Effector CD4-positive, alpha-beta T cell (primary cell): ENCODE results near the gene MT1G.
"Not testable (repeated sequence)": the region's sequence is repeated elsewhere in the genome, so short reads cannot be mapped to it uniquely, and the experiment has no call there.

Experiments
- DNase-seq: peaks from one replicate; pipeline ENCODE4 v3.0.0-alpha.2; 2020

The MT1G gene

DNA sequence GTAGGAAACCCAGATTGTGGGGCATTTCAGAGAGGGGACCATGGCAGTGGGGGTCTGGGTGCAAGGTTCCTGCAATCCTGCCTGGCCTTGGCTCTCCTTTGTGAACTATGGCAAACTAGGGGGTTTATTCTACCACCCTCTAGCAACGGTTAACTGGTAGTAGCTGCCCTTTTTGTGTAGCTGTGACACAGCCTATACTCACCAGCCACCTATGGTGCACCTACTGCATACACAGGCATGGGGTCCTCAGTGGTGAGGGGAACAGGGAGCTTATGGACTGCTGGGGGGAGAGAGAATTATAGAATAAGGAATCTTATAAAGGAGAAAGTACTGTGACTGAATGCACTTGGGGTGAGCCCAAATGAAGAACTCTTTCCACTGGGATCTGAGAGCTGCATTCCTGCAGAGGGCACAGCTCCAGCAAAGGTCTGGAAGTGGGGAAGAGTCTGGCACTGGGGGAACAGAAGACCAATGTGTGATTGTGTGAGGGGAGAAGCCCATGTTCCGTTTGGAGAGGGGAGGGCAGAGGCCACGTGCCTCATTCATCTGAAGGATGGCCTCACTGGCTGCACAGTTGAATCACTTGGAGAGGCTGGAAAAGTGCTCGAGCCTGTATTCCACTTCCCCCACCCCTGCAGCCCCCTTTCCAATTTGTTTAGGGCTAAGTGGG lies 16.5 kb upstream of the MT1G start:
- no peak for DNase-seq

DNA sequence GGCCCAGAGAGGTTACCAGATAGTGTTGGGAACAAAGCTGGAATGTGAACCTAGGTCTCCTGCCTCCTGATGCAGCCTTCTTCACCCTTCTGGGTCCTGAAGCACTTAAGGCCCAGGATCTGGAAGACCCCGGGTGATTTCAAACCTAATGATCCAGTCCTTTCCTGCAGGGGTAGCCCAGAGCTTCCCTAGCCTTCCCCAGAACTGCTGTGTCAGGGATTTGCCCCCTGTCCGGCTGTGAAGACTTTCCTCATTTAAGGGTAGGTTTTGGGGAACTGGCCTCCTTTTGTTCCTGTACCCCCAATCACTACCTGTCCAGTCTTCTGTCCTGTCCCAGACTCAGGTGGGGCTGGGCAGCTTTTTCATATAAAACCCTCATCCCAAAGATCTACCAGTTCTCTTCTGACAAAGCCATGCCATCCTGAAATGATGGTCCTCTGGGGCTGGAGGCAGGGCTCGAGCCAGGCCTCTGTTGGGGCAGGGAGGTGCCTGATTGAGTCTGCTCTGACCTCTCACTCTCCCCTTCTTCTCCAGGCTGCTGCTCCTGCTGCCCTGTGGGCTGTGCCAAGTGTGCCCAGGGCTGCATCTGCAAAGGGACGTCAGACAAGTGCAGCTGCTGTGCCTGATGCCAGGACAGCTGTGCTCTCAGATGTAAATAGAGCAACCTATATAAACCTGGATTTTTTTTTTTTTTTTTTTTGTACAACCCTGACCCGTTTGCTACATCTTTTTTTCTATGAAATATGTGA lies 15.7 kb upstream of the MT1G start:
- DNase-seq = no peak

DNA sequence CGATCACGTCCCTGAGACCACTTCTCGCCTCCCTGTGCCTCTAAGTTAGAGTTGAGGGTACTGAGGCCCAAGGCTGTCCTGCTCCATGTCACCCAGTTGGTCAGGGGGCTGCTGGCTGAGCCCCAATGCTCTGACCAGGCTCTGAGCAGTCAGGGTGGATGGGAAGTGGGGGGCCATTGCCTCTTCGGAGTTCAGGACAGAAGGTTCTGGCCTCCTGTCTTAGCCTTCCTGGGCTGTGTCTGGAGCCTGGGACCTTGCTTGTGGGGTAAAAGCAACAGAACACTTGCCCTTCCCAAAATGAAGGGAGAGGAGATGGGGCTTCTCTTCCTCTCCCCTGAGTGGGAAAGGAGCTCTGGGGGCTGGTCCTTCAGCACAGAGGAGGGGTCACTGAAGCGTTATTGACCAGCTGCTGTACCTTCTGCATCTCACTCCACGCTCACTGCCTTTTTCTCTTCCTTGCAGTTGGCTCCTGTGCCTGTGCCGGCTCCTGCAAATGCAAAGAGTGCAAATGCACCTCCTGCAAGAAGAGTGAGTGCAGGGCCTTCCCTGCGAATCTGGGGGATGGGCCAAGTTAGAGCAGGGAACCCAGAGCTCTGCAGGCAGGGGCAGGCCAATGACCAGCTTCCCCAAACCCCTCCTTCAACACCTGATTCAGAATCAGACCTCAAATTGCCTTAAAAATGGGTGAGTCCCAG lies 15.0 kb upstream of the MT1G start:
- DNase-seq = no peak

DNA sequence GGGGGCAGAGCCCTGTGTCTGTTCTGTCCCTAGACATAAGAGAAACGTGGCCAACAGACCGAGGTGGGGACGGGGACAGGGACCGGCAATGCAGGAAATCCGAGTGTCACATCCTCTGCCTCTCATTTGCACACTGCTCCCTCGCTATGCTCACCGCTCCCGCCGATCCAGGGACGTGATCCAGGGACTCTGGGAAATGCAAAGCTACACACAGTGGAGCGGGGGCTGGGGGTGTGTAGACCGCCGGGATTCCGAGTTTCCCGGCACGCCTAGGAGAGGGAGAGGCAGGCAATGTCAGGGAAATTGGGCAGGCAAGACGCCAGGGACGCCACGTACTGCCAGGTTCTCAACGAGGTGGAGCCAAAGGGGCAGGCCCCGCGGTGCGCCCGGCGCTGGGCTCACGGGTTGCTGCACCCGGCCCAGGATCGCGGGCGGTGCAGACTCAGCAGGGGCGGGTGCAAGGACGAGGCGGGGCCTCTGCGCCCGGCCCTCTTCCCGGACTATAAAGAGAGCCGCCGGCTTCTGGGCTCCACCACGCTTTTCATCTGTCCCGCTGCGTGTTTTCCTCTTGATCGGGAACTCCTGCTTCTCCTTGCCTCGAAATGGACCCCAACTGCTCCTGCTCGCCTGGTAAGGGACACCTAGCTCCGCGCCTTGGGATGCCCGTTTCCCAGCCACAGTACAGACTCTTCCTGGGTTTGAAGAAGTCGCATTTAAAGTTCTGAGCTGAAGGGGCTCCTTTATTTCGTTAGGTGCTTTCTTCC lies 14.3 kb upstream of the MT1G start, which contains the start of gene MT1X:
MT1X (plus strand) TSS at position 532 of the 764 bp plus-strand sequence; CDS start at position 603, 71 bp downstream.
- peak; percentile 85 for DNase-seq

DNA sequence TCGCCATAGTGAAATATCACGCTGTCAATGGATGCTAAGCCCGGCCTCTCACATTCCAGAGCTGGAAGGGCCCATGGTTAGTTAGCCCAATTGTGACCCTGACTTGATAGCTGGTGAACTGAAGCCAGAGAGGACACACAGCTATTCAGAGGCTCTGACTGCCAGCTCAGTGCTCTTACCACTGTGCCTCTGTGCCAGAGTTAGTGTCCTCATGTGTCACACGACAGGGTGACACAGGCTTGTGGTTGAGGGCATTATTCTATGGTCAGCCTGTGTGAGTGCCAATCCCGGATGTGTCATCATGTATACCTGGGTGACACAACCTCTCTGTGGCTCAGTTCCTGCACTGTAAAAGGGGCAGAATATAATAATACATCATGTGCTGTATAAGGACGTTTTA lies 12.0 kb upstream of the MT1G start:
- DNase-seq = no peak

DNA sequence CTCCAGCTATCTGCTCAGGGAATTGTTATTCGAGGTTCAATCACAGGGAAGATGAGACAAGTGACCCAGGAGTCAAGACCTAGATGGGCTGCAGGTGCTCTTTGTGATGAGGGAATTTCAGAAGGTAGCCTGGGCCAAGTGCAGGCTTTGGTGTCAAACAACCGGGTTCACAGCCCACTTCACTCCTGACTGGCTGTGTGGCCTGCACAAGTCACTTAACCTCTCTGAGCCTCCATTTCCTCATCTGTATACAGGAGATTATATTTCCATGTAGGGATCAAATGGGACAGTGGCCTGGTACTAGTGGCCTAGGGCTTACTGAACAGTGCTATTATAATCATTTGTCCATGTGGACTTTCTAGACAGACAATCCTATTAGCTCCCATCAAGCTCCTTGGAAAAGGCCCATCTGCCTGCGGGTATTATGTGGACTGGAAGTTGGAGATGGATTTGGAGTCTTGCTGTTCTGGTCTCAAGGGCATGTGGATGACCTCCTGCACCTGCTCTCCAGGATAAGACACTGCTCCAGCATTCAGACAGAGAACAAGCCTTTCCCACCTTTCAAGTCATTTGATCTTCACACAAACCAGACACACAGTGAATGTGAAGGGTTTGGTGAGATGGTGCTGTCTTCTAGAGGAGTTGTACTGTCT lies 11.3 kb upstream of the MT1G start:
- no peak for DNase-seq

DNA sequence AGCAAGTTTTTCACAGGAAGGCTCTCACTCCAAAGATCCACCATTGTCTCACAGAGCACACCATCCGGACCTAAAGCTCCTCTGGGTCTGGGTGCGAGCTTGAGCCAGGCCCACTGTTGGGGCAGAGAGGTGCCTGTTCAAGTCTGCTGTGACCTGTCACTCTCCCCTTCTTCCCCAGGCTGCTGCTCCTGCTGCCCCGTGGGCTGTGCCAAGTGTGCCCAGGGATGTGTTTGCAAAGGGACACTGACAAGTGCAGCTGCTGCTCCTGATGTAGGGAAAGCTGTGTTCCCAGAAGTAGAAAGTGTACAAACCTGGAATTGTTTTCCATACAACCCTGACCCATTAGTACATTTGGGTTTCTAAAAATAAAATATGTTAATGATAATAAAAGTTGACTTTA lies 9.6 kb upstream of the MT1G start:
- no peak for DNase-seq

DNA sequence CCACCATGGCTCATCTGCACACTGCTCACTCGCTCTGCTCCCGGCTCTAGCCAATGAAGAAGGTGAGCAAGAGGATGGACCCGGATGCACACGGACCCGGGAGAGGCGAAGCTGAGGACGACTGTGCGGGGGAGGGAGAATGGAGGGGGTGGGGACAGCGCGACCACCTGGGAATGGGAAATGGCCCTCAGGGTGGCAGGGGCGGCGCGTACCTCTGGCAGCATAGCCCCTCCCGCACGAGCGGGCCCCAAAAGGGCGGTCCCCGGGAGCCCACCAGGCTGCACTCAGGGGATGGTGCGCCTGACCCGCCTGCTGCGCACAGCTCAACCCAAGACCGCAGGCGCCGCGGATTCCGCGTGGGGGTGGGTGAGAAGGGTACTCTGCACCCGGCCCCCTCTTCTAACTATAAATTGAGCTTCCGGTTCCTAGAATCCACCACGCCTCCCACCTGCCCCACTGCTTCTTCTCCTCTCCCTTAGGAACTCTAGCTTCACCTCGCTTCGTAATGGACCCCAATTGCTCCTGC lies 7.9 kb upstream of the MT1G start:
- DNase-seq = peak; percentile 30

DNA sequence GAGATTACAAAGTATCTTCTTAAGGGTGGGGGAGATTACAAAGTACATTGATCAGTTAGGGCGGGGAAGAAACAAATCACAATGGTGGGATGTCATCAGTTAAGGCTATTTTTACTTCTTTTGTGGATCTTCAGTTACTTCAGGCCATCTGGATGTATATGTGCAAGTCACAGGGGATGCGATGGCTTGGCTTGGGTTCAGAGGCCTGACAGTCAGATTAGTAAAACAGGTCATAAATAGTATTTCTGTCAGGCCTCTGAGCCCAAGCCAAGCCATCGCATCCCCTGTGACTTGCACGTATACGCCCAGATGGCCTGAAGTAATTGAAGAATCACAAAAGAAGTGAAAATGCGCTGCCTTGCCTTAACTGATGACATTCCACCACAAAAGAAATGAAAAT lies 6.7 kb upstream of the MT1G start:
- not testable (repeated sequence) for DNase-seq

DNA sequence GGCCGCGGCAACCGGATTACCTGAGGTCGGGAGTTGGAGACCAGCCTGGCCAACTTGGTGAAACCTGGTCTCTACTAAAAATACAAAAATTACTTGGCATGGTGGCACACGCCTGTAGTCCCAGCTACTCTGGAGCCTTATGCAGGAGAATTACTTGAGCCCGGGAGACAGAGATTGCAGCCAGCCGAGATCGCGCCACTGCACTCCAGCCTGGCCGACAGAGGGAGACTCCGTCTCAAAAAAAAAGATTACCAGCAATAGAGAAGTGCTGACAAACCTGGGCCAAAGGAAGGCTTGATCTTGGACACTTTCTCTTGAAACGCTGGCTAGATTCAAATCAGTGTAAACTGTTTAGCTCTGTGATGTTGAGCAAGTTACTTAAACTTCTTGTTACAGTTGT lies 6.1 kb upstream of the MT1G start:
- no peak for DNase-seq

DNA sequence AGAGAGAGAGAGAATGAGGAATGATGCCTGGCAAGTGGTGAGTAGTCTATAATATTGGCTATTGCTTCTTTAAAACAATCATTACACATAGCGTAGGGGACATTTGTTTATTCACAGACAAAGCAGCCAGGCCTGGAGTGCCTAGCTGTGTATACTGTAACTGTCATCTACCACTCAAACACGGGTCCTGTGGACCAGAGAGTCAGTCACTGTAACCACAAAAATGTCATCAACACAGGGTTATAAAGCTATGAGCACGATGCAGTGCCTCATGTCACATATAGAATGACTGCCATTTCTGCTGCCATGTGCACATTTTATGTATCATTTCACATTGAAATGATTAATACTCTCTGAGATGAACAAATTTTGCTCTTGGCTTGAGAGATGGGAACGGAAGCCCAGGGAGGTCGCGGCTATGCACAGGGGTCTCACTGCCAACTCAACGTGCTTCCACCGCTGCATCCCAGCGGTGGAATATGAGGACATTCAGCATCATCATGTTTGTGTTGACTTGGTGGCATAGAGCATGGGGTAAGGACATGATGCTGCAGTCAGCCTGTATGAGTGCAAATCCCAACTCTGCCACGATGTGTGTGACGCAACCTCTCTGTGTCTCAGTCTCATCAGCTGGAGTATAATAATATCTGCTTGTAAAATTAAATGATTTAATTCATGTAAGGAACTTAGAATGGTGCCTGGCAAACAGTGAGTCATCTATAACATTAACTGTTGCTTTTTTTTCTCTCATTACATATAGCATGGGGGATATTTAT lies 5.1 kb upstream of the MT1G start:
- DNase-seq = no peak

DNA sequence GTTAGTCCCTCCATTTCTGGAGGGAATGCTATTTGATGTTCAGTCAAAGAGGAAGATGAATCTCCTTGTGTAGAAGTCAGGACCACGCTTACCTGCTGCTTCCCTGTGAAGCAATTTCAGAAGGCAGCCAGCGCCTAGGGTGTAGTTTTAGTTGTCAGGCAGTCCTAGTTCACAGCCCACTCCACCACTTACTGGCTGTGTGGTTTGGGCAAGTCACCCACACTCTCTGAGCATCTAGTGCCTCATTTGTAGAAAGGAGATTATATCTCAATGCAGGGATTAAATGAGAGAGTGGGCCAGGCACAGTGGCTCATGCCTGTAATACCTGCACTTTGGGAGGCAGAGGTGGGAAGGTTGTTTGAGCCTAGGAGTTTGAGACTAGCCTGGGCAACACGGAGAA lies 4.3 kb upstream of the MT1G start:
- DNase-seq = not testable (repeated sequence)

DNA sequence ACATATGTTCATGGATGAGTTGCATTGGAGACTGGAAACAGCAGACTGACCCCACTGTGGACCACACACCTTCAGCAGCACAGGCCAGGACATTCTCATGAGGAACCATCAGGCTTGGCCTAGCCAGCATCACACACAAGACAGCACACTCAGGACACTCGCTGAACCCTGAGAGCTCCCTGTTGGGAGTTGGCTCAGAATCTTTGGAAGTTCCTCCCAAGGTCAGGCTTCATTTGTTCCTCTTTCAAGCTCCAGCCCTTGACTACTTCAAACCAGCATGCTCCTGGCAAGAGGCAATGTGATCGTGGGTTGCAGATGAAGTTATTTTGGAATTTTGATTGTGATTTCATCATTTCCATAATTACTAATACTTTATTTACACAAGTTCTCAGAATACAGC lies 3.8 kb upstream of the MT1G start:
- DNase-seq = not testable (repeated sequence)

DNA sequence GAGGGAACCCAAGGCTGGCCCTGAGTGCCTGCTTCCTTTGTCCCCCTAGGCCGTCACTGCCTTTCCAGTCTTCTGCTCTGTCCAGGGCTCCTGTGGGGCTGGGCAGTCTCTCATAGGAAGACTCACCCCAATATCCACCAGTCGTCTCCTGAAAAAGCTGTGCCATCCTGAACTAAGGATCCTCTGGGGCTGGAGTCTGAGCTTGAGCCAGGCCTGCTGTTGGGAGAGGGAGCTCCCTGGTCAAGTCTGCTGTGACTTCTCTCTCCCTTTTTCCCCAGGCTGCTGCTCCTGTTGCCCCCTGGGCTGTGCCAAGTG lies 2.7 kb upstream of the MT1G start:
- DNase-seq = no peak

DNA sequence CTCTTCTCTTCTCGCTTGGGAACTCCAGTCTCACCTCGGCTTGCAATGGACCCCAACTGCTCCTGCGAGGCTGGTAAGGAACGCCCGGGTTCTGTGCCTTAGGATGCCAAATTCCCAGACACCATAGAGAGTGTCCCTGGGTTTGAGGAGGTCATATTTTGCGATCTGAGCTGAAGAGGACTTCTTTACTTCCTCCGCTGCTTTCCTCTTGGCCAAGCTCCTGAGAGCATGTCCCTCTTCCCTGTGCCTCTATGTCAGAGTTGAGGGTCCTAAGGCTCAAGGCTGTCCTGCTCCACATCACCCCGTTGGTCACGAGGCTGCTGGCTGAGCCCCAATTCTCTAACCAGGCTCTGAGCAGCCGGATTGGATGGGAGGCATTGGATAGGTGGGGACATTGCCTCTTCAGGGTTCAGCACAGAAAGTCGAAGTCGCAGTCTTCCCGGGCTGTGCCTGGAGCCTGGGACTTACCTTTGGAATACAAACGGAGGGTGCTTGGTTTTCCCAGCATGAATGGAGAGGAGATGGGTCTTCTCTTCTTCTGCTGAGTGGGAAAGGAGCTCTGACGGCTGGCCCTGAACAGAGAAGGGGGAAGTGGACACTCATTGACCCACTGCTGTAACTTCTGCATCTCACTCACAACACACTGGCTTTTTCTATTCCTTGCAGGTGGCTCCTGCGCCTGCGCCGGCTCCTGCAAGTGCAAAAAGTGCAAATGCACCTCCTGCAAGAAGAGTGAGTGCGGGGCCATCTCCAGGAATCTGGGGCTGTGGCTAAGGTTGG lies 2.2 kb upstream of the MT1G start:
- DNase-seq = no peak

DNA sequence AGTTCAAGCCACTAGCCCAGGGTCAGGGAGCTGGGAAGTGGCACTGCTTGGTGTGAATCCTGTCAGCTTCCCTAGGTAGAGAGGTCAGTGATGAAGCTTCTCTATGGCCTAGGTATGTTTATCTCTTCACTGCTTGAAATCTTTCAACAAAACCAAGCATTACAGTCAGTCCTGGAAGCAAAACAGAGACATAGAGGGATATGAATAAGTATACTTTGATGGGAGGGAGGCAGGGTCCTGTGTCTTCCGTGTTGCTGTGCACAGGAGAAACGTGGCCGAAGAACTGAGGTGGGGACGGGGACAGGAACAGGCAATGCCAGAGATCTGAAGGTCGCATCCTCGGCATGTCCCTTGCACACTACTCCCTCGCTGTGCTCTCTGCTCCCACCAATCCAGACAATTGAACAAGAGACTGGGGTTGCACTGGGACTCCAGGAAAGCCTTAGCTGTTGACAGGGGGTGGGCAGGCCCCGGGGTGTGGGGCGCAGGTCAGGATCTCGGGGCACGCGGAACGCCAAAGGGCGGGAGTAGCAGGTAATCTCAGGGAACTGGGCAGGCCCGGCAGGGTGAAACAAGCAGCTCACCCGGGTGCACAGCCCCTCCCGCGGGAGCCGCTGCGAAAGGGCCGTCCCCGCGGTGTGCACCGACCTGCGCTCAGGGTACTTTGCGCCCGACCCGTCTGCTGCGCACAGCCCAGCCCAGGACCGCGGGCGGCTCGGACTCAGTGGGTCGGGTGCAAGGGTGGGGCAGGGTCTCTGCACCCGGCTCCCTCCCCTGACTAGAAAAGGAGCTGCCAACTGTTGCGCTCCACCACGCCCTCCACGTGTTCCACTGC lies 1.4 kb upstream of the MT1G start, which contains the start of gene MT1H:
MT1H (plus strand) TSS at position 810 of the 835 bp plus-strand sequence. CDS start 71 bp downstream, outside the sequence.
- DNase-seq = no peak

DNA sequence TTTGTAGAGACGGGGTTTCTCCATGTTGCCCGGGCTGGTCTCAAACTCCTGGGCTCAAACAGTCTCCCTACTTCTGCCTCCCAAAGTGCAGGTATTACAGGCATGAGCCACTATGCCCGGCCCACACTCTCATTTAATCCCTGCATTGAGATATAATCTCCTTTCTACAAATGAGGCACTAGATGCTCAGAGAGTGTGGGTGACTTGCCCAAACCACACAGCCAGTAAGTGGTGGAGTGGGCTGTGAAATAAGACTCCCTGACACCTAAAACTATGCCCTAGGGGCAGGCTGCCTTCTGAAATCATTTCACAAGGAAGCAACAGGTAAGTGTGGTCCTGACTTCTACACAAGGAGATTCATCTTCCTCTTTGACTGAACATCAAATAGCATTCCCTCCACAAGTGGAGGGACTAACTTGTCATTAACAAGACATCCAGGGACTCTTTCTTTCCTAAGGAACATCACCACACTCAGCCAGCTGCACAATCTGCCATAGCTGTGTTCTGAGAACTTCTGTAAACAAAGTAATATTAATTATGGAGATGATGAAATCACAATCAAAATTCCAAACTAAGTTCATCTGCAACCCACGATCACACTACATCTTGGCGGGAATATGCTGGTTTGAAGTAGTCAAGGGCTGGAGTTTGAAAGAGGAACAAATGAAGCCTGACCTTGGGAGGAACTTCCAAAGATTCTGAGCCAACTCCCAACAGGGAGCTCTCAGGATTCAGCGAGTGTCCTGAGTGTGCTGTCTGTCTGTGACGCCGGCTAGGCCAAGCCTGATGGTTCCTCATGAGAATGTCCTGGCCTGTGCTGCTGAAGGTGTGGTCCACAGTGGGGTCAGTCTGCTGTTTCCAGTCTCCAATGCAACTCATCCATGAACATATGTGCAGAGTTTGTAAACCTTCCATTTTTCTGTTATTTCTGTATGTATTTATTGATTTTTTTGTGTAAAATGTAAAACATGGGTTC lies 2.3 kb downstream of the MT1G start:
- DNase-seq = not testable (repeated sequence)

DNA sequence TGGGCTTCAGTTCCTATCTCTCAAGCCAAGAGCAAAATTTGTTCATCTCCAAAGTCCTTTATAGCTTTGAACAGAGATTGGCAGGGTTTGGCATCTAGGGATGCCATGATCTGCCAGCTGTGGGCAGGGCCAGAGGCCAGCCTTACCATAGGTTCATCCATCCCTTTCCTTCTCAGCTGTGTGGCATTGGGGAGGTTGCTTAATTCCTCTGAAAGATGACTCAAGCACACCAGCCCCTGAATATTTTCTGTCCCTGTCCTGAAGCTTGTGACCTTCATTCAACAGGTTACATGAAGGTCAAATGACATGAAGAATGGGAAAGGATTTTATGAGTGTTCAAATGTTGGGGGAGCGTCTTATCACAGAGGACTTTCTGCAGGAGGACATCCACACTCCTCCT lies 3.4 kb downstream of the MT1G start:
- DNase-seq = no peak
